GM18505 (cell line): ENCODE results near the gene OMP.
"Not testable (repeated sequence)": the region's sequence is repeated elsewhere in the genome, so short reads cannot be mapped to it uniquely, and the experiment has no call there.

Source experiments
- ATAC-seq: cut with Tn5 transposase; IDR thresholded peaks from one replicate; pipeline ENCODE4 v1.9.1; 2021; ENCODE audit not compliant: unreplicated experiment
- POLR2A ChIP-seq: IDR thresholded peaks from 4 replicates; pipeline ENCODE4 v1.6.1; 2011; ENCODE audit warnings: borderline replicate concordance; ENCODE audit not compliant: insufficient read depth, insufficient read length; ENCODE audit errors: extremely low read depth

OMP gene

DNA sequence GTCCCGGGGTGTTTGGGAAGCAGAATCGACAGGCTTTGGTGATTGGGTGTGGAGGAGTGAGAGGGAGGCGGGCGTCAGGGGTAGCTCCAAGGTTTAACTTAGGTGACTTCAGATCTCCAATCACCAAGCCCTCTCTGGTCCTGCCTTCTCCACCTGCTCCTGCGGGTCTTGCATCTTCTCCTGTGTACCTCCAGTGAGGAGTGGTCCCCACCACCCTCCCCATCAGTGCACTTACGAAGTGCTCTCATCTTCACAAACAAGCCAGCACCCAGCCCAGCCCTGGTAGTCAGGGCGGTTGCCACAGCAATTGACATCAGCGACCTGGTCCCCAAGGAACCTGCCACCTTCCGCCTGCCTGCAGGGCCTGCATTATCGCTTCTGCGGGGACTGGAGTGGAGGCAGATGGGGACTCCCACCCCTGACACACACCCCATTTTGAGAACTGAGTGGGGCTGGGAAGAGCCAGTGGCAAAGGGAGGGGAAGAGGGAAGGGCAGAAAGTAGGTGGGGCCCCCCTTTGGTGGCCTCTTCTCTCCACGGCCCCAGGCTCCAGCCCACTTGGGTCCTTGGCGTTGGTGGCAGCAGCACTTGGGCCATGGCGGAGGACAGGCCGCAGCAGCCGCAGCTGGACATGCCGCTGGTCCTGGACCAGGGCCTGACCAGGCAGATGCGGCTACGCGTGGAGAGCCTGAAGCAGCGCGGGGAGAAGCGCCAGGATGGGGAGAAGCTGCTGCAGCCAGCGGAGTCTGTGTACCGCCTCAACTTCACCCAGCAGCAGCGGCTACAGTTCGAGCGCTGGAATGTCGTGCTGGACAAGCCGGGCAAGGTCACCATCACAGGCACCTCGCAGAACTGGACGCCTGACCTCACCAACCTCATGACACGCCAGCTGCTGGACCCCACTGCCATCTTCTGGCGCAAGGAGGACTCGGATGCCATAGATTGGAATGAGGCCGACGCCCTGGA, at the start of gene OMP:
OMP (plus strand) TSS at position 595 of the 965 bp plus-strand sequence; CDS start at position 595, 0 bp downstream.
- no peak for ATAC-seq

DNA sequence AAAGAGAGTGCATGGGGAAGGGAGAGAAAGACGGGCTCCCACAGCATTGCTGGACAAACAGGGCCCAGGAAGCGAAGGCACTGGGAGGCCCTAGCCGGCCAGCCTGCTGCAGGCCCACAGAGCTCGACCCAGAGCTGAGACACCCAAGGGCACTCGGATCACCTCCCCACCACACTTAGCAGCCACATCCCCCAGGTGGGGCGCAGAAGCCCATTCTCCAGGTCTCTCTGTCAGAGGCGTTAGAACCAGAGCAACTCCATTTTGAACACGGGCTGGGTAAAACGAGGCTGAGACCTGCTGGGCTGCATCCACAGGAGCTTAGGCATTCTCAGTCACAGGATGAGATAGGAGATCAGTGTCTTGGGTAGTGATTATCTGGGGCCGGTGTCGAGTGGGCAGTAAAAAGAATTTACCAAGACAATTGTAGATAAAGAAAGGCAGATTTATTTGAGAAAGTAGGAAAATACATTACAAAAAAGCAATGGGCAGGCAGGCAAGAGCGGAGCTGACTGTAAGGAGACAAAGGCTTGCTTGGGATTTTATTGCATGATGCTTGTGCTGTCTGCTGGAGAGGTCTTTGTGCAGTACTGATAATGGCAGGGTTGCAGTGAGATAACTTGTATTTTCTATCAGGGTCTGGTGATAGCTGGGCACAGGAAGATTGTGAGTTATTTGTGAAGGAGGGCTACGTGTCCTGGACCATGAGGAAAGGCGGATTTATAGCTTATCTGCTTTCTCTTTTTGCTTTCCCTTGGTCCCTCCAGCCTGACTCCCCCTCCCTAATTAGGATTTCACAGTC, 49.2 kb upstream of the OMP start:
- no peak for ATAC-seq
- no peak for TF ChIP-seq POLR2A

More for the DNA sequence above, at the start of gene OMP:
- TF ChIP-seq POLR2A, result no peak

DNA sequence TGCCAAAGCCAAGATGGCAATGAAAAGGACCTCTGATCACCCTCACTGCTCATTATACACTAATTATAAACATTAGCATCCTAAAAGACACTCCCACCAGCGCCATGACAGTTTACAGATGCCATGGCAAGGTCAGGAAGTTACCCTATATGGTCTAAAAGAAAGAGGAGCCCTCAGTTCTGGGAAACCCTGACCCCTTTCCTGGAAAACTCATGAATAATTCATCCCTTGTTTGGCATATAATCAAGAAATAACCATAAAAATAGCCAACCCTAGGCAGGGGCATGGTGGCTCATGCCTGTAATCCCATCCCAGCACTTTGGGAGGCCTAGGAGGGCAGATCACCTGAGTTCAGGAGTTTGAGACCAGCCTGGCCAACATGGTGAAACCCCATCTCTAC, 48.6 kb upstream of the OMP start:
- no peak for ATAC-seq
- TF ChIP-seq POLR2A, result no peak

DNA sequence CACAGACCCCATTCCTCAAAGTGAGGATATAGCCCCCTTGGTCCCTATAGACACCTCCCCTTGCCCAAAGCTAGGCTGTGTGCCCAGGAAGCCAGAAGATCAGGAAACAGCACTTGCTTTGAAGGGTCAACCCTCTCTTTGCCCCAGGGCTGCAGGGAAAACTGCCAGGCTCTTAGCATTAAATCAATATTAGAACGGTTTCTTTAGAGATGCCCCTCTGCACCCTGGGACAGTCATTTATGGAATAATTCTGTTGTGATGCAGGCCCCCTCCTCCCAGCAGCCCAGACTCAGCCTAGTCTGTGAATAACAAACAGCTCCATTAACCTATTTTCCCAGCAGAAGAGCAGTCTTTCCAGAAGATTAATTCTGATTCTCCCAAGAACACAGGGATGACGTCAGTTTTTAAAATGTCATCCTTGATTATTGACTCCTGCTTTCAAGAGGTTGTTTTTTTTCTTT, 47.5 kb upstream of the OMP start:
- no peak for TF ChIP-seq POLR2A
- no peak for ATAC-seq

DNA sequence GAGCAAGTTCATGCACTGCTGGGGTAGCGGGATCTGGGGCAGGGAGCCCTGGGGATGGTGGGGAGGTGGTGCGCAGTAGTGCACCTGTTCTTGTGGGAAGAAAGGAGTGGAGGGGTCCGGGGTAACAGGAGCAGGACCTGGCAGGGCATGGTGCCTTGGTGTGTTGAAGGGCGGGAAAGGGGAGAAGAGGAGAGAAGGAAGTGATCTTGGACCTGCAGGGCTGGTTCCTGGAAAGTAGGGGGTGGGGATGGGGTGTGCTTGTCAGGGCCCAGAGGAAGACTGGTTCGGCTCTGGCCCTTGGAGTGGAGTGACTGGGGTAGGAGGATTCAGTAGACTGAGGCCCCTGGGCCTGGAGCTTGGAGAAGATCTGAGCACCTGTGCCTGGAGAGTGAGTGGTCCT, 46.7 kb upstream of the OMP start:
- no peak for ATAC-seq
- TF ChIP-seq POLR2A, result no peak

GRCh38 chr11:77056814-77057402, 45.7 kb upstream of the OMP start:
- no peak for ATAC-seq
- TF ChIP-seq POLR2A, result no peak

- TF ChIP-seq POLR2A, result no peak
- no peak for ATAC-seq
These were observed 44.6 kb upstream of the OMP start for GRCh38 chr11:77057938-77058474.

- TF ChIP-seq POLR2A, result no peak
- ATAC-seq, result no peak
These were observed 43.7 kb upstream of the OMP start for GRCh38 chr11:77058900-77059299.

DNA sequence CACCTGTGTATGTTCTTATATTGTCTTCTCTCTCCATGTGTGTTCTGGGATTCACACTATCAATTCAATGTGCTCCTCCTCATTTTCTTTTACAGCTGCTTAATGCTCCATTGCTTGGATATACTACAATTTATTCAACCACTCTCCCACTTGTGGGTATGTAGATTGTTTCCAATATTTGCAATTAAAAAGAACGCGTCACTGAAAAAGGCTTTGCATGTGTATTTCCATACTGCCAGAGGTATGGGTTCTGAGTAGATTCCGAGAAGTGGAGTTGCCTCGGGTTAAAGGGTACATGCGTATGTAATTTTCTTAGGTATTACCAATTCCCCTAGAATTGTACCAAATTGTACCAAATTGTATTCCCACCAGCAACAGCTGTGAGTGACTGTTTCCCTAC, 42.8 kb upstream of the OMP start:
- no peak for TF ChIP-seq POLR2A
- ATAC-seq, result no peak

GRCh38 chr11:77060234-77060633, 42.4 kb upstream of the OMP start:
- ATAC-seq, result no peak
- TF ChIP-seq POLR2A, result no peak

DNA sequence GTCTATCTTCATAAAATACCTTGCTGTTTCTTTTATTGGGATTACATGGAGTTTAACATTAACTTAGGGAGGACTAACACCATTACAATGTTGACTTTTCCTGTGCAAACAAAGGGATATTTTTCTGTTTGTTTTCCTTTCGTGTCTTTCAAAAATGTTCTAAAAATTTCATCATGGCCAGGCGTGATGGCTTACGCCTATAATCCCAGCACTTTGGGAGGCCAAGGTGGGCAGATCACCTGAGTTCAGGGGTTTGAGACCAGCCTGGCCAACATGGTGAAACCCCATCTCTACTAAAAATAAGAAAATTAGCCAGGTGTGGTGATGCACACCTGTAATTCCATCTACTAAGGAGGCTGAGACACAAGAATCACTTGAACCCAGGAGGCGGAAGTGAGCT, 41.4 kb upstream of the OMP start:
- ATAC-seq, result not testable (repeated sequence)

DNA sequence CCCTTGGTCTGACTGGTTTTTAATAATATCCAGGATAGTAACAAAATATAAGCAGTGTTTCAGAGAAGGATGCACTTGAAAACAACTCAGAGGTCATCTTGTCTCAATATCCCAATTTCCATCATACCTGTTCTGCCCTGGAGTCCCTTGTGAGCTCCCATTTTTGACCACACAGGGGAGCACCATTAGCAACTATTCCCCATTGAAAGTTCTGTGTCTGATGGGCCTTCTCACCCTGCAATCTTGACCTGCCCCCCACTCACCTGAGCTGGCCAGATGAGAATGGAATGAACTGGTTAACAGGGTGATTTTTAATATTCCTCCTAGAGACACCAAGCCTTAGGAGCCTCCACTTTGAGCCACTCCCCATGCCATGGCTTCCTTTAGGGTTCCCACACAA, 39.7 kb upstream of the OMP start:
- no peak for ATAC-seq
- TF ChIP-seq POLR2A, result no peak

DNA sequence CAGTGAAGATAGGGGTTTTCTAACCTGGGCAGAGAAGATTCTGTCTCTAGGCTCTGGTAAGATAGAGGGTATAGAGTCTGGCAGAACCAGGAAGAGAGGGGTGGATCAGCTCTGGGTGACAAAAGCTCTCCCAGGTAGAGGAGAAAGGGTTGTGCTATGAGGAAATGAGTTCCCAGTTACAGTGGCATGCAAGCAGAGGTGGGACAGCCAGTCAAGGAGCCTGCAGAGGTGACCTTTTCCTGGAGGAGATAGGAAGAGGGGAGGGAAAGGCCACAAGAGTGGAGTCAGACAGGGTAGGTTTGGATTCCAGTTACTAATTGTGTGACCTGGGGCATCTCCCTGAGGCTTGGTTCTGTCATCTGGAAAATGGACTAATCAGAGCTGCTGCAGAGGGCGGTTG, 39.2 kb upstream of the OMP start:
- no peak for TF ChIP-seq POLR2A
- ATAC-seq, result no peak
